HUES48 (cell line): Measurements from ENCODE around the gene PRKN.
"Not testable (repeated sequence)": the region's sequence is repeated elsewhere in the genome, so short reads cannot be mapped to it uniquely, and the experiment has no call there.

Experiments used
- H3K27ac ChIP-seq: one replicate; pipeline ENCODE4 v1.7.0; 2013; ENCODE audit warnings: low read depth, low read length, inconsistent platforms
- H3K27me3 ChIP-seq: 2 replicates; pipeline ENCODE4 v1.6.1; 2013; ENCODE audit warnings: mild to moderate bottlenecking, low read length; ENCODE audit not compliant: control insufficient read depth, insufficient read depth
- H3K36me3 ChIP-seq: 2 replicates; pipeline ENCODE4 v1.6.1; 2013; ENCODE audit warnings: low read length; ENCODE audit not compliant: control insufficient read depth, insufficient read depth
- H3K4me1 ChIP-seq: 2 replicates; pipeline ENCODE4 v1.6.1; 2013; ENCODE audit warnings: mild to moderate bottlenecking, low read length; ENCODE audit not compliant: control insufficient read depth, insufficient read depth
- H3K4me3 ChIP-seq: 2 replicates; pipeline ENCODE4 v1.5.1; 2013; ENCODE audit warnings: mild to moderate bottlenecking, low read depth, low read length
- H3K9ac ChIP-seq: 2 replicates; pipeline ENCODE4 v1.6.1; 2013; ENCODE audit warnings: mild to moderate bottlenecking, low read depth, low read length, moderate library complexity
- H3K9me3 ChIP-seq: 2 replicates; pipeline ENCODE4 v1.6.1; 2013; ENCODE audit warnings: low read length; ENCODE audit not compliant: control insufficient read depth, insufficient read depth

The PRKN gene

DNA sequence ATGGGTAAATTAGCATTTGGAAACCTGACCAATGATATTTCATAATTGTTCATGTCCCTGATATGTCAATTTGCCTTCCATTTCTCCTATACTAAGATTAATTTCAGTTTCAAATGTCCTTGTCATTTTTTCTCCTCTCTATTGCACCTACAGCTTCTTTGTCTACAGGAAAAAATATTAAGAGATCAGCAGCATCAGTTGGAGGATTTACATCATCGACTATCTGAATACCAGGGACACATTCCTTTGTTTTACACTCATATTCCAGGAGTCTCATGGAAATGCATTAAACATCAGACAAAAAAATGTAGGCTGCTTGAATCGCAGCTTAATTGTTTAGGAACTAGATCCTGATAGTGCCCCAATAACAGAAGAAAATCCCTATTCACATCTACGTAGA is 188.2 kb downstream of the PRKN start:
- H3K27ac ChIP-seq = no peak overlapping the region
- H3K4me1 ChIP-seq = no peaks in the 10 kb centered on the region; the same call in 1 of the 2 replicates
- H3K9ac ChIP-seq = no peak overlapping the region
- H3K27me3 ChIP-seq = no peaks in the 10 kb centered on the region
- H3K4me3 ChIP-seq = no peak overlapping the region
- H3K9me3 ChIP-seq = no peaks in the 10 kb centered on the region
- no peaks in the 10 kb centered on the region for H3K36me3 ChIP-seq

DNA sequence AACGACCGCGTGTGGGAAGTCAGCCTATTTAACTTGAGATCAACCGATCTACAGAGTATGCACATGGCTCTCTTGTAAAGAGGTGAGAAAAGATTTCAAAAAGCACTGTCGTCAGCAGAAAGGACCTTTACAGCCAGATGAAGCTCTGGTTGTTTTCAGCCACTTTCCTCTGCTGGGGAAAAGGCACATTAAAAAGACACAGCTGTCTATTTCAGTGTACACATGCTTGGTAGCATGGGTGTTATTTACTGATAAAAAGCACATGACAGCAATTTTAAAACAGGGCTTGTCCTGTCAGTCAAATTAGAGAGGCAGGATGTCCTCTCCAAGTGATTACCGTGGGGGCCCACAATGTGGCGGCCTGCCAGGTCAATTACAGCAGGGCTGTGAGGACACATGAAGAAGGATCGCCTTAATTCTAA is 188.9 kb downstream of the PRKN start:
- Histone ChIP-seq H3K9ac (no peak overlapping the region), H3K4me3 (no peak overlapping the region), H3K27ac (no peak overlapping the region), H3K27me3 (no peaks in the 10 kb centered on the region), H3K4me1 (no peaks in the 10 kb centered on the region; the same call in 1 of the 2 replicates), H3K36me3 (no peaks in the 10 kb centered on the region), H3K9me3 (no peaks in the 10 kb centered on the region)

DNA sequence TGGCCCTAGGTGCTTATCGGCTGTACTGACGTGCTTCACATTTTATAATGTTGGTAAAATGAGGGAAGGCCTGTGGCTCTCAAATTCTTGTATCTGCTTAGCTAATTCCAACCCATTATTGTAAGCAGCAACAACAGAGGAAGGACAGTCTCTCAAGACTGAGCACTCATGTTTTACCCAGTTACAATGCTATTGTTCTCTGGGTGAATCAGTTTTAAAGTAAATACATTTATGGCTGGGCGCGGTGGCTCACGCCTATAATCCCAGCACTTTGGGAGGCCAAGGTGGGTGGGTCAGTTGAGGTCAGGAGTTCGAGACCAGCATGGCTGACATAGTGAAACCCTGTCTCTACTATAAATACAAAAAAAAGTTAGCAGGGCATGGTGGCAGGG is 194.6 kb downstream of the PRKN start:
- Histone ChIP-seq H3K4me1 (no peaks in the 10 kb centered on the region), H3K27ac (no peak overlapping the region), H3K4me3 (no peak overlapping the region), H3K27me3 (no peaks in the 10 kb centered on the region), H3K36me3 (no peaks in the 10 kb centered on the region), H3K9ac (no peak overlapping the region), H3K9me3 (no peaks in the 10 kb centered on the region)

DNA sequence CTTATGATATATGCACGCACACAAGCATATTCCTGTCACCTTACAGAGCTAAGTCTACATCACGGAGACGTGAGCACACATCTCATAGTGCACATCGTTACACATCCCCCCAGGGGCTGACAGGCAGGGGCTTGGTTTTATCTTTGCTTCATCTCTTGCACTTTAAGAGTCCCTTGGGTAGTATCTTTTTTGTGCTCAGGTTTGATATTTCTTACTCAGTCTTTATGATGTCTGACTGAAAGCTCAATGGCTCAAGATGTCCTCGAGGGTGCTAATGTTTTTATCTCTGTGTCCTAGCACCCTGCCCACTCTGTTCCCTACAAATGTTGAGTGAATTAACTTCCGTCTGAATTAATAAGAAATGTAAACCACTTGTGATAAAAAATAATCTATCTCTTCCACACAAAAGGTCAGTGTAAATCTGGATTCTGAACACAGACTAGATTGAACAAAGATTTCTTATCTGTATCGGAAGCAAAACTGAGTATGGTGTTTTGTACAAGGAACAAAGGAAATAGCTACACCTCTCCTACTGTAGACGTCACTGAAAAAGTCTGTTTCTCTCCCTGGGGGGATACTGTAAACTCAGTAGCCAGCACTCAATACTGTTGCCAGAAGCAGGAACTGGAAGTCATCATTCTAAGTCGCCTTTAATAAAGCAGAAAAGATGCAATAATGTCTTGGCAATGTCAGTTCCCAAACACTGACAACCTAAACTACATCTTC is 195.1 kb downstream of the PRKN start:
- no peaks in the 10 kb centered on the region for H3K9me3 ChIP-seq
- no peak overlapping the region for H3K9ac ChIP-seq
- no peak overlapping the region for H3K4me3 ChIP-seq
- no peaks in the 10 kb centered on the region for H3K27me3 ChIP-seq
- peaks cover 3% of the 10 kb centered on the region; the same call in 1 of the 2 replicates for H3K4me1 ChIP-seq
- no peaks in the 10 kb centered on the region for H3K36me3 ChIP-seq
- H3K27ac ChIP-seq = no peak overlapping the region

DNA sequence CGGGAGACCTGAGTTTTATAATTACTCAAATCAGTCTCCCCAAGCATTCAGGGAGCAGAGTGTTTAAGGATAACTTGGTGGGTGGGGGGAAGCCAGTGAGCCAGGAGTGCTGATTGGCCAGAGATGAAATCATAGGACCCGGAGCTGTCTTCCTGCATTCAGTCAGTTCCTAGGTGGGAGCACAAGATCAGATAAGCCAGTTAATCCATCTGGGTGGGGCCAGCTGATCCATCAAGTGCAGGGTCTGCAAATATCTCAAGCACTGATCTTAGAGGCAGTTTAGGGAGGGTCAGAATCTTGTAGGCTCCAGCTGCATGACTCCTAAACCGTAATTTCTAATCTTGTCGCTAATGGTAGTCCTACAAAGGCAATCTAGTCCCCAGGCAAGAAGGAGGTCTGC is 196.2 kb downstream of the PRKN start:
- H3K9me3 ChIP-seq, H3K4me3 ChIP-seq, H3K36me3 ChIP-seq, H3K27ac ChIP-seq, H3K9ac ChIP-seq, H3K27me3 ChIP-seq: not testable (repeated sequence)
- H3K4me1 ChIP-seq = peaks cover 13% of the 10 kb centered on the region

DNA sequence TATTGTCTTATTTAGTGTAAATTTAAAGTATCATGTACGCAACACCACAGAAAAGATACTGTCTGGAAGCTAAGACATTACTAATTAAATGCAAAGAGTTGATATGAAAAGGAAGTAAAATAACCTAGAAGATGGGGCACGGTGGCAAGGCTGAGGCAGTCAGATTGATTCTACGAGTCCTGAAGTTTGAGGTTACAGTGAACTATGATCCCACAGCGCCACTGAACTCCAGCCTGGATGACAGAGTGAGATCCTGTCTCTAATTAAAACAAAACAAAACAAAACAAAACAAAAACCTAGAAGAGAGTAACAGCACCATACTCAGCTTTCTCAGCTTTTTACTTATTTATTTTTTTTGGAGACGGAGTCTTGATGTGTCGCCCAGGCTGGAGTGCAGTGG is 199.0 kb downstream of the PRKN start:
- no peak overlapping the region for H3K4me3 ChIP-seq
- no peaks in the 10 kb centered on the region for H3K36me3 ChIP-seq
- H3K27me3 ChIP-seq = no peaks in the 10 kb centered on the region
- H3K4me1 ChIP-seq = peaks cover 13% of the 10 kb centered on the region
- no peak overlapping the region for H3K9ac ChIP-seq
- H3K9me3 ChIP-seq = no peaks in the 10 kb centered on the region
- H3K27ac ChIP-seq = no peak overlapping the region

DNA sequence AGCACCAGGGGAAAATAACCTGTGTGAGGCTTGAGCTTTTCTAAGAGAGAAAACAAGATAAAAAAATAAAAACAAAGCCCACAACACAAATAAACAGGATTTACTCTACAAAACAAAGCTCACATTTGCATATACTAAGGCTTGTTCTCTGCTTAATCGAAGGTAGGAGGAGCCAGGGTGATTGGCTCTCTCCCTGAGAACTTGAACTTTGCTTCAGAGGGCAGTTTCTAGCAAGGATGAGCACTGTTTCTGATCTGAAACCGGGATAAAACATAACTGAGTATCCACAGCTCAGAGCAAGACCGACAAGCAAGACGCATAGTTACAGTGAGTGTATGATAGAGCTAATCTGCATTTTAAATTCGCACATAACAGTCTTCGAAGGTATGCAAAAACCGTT is 200.6 kb downstream of the PRKN start:
- Histone ChIP-seq H3K9me3 (no peaks in the 10 kb centered on the region), H3K4me1 (peaks cover 13% of the 10 kb centered on the region), H3K4me3 (no peak overlapping the region), H3K36me3 (no peaks in the 10 kb centered on the region), H3K27me3 (no peaks in the 10 kb centered on the region), H3K9ac (no peak overlapping the region), H3K27ac (no peak overlapping the region)

DNA sequence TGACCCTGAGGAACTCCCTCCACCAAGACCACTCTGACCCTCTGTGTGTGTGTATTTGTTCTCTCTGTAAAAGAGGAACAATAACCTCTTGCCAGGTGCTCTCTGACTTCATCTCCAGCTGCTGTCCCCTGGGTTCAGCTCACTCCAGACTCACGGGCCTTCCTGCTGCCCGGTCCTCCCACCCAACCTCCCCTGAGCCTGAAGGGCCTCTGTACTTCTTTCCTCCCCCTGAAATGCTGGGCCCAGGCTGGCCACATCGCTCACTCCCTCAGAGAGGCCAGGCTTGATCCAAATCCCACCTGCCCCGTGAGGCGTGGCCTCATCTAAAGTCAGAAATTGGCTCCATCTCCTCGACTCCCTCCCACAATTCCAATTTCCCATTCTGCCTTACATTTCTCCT is 202.4 kb downstream of the PRKN start:
- Histone ChIP-seq H3K9me3 (no peaks in the 10 kb centered on the region), H3K27ac (no peak overlapping the region), H3K4me1 (peaks cover 13% of the 10 kb centered on the region), H3K27me3 (no peaks in the 10 kb centered on the region), H3K36me3 (no peaks in the 10 kb centered on the region), H3K4me3 (no peak overlapping the region), H3K9ac (no peak overlapping the region)

DNA sequence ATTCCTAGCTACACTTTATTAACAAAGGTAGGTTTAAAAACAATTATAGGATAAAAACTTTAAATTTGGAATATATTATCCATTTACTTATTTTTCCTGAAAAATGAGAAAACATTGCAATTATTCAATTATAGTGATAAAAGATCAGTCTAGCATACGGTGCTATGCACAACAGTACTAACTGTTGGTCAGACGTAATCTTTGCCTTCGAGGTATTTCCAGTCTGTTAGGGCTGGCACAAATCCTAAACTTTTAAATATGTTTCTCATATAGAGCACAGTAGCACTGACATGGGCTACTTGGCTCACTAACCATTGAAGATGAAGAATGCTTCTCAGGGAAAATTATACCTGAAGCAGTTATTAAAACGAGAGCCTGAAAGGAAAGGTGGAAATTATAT is 214.8 kb downstream of the PRKN start:
- Histone ChIP-seq H3K4me1 (peaks cover 4% of the 10 kb centered on the region), H3K36me3 (no peaks in the 10 kb centered on the region), H3K9me3 (no peaks in the 10 kb centered on the region), H3K27me3 (no peaks in the 10 kb centered on the region), H3K4me3 (no peak overlapping the region), H3K27ac (no peak overlapping the region), H3K9ac (no peak overlapping the region)

DNA sequence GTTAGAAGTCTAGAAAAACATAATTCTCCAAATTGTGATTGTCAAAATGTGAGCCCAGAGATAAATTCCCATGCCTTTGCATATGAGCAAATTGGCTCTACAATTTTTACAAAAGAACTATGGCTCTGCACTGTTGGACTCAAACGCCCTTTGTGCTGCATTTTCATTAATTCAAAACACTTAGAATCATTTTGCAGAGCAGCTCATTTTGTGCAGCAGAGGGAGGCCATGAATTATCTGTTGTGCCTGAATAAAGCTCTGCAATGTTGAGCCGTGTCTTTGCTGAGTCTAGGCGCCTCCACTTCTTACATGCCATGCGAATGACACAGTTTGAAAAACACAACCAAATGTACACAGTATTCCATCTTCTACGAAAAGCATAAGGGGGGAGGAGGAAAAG is 230.2 kb downstream of the PRKN start:
- H3K4me1 ChIP-seq = no peaks in the 10 kb centered on the region
- H3K4me3 ChIP-seq = no peak overlapping the region
- H3K9ac ChIP-seq = no peak overlapping the region
- H3K27ac ChIP-seq = no peak overlapping the region
- no peaks in the 10 kb centered on the region for H3K36me3 ChIP-seq
- no peaks in the 10 kb centered on the region for H3K9me3 ChIP-seq
- H3K27me3 ChIP-seq = no peaks in the 10 kb centered on the region

DNA sequence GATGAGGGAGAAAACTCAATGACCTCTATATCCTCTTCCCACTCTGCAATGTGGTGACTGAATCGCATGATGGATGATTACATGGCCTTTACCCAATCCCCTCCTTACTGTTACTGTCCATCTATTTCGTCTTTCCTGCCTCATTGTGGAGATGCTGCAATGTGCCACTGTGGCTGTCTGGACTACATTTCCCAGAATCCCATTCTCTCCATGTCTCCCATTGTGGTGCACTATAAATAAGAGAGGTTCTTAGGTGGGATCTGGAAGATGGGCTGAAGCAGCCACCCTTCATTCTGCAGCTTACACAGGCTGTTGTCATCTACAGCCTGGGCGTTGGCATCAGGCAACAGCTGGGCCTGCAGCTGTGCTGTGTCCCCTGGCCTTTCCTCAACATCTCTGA is 233.6 kb downstream of the PRKN start:
- Histone ChIP-seq H3K4me3 (no peak overlapping the region), H3K4me1 (peaks cover 7% of the 10 kb centered on the region; the same call in 1 of the 2 replicates), H3K9ac (no peak overlapping the region), H3K36me3 (no peaks in the 10 kb centered on the region), H3K27ac (no peak overlapping the region), H3K9me3 (no peaks in the 10 kb centered on the region), H3K27me3 (no peaks in the 10 kb centered on the region)
